ENCODE results near the gene ARAP1. TPM values are rescaled to one million over a fixed set of nuclear protein-coding genes. Genes with fewer than 3 reads are reported as not detected.
A peak's percentile ranks its signal among the peaks of the same experiment; 100 is the strongest.

Gene ARAP1
- total RNA-seq, 2 experiments from 2014 or later = 65.7 to 69.8 TPM

- no peak for ATAC-seq (ENCODE audit: poor library complexity)
- H3K36me3 ChIP-seq (ENCODE audit: insufficient read depth, low read length) = no peaks in the 10 kb centered on the region
- H3K4me3 ChIP-seq (ENCODE audit: low read length) = no peak overlapping the region
- H3K27me3 ChIP-seq (ENCODE audit: control insufficient read depth in 1 of 2, insufficient read depth in 2 of 2, low read length in 2 of 2) = no peaks in the 10 kb centered on the region
- Mint-ChIP-seq H3K9me3 (no peaks in the 10 kb centered on the region), H3K27me3 (no peaks in the 10 kb centered on the region), H3K27ac (peak overlapping the region; percentile 2), H3K36me3 (ENCODE audit: low read depth) (no peaks in the 10 kb centered on the region), H3K4me1 (ENCODE audit: low read depth) (peaks cover 24% of the 10 kb centered on the region), H3K4me3 (peak overlapping the region; percentile 88)
- ChIA-PET POLR2A (interaction anchor here (0.8 kb wide), 1 partner anchor 14 kb away, joined by 4 read pairs; no protein-coding TSS in a partner anchor), CTCF (interaction anchor here (0.7 to 1.6 kb wide), 3 partner anchors 15 to 54 kb away, joined by 3 to 5 read pairs (median 3); partner anchors contain the start of gene STARD10)
- H3K9me3 ChIP-seq (ENCODE audit: control insufficient read depth in 1 of 2, insufficient read depth in 1 of 2, low read length in 2 of 2) = no peaks in the 10 kb centered on the region
- TF ChIP-seq CTCF (IDR thresholded peaks at IDR 0.05) = no peak
- no peak for DNase-seq
- intact Hi-C loops (cut with DNase I, micrococcal nuclease) = no loop called here
- peaks cover 48% of the 10 kb centered on the region for H3K4me1 ChIP-seq (ENCODE audit: insufficient read depth, low read length)
- H3K27ac ChIP-seq (ENCODE audit: low read depth in 1 of 2, low read length in 2 of 2) = no peak overlapping the region
Observed at GRCh38 chr11:72778535-72779494, 26.6 kb upstream of the ARAP1 start.

GRCh38 chr11:72777755-72778278, 25.6 kb upstream of the ARAP1 start:
- H3K4me3 ChIP-seq (ENCODE audit: low read length) = no peak overlapping the region
- H3K36me3 Mint-ChIP-seq (ENCODE audit: low read depth) = no peaks in the 10 kb centered on the region
- intact Hi-C loops (cut with DNase I, micrococcal nuclease) = no loop called here
- peak overlapping the region; percentile 42 for H3K4me3 Mint-ChIP-seq
- H3K27me3 ChIP-seq (ENCODE audit: control insufficient read depth in 1 of 2, insufficient read depth in 2 of 2, low read length in 2 of 2) = no peaks in the 10 kb centered on the region
- no peaks in the 10 kb centered on the region for H3K27me3 Mint-ChIP-seq
- DNase-seq (no peak), ATAC-seq (ENCODE audit: poor library complexity) (no peak)
- H3K4me1 Mint-ChIP-seq (ENCODE audit: low read depth) = peaks cover 22% of the 10 kb centered on the region
- no peak overlapping the region for H3K27ac ChIP-seq (ENCODE audit: low read depth in 1 of 2, low read length in 2 of 2)
- H3K36me3 ChIP-seq (ENCODE audit: insufficient read depth, low read length) = no peaks in the 10 kb centered on the region
- no peaks in the 10 kb centered on the region for H3K9me3 ChIP-seq (ENCODE audit: control insufficient read depth in 1 of 2, insufficient read depth in 1 of 2, low read length in 2 of 2)
- CTCF ChIA-PET = interaction anchor here (1.6 kb wide), 1 partner anchor 53 kb away, joined by 5 read pairs; no protein-coding TSS in a partner anchor
- peaks cover 48% of the 10 kb centered on the region for H3K4me1 ChIP-seq (ENCODE audit: insufficient read depth, low read length)
- H3K27ac Mint-ChIP-seq = no peak overlapping the region
- TF ChIP-seq CTCF (IDR thresholded peaks at IDR 0.05) = no peak
- H3K9me3 Mint-ChIP-seq = no peaks in the 10 kb centered on the region
- POLR2A ChIA-PET = interaction anchor here (0.8 kb wide), 1 partner anchor 15 kb away, joined by 4 read pairs; no protein-coding TSS in a partner anchor

GRCh38 chr11:72776844-72777754, 24.9 kb upstream of the ARAP1 start:
- POLR2A ChIA-PET = no interaction called here
- no peaks in the 10 kb centered on the region for H3K27me3 Mint-ChIP-seq
- no peak overlapping the region for H3K4me3 Mint-ChIP-seq
- H3K27ac Mint-ChIP-seq = no peak overlapping the region
- TF ChIP-seq CTCF (IDR thresholded peaks at IDR 0.05) = no peak
- ATAC-seq (ENCODE audit: poor library complexity) (no peak), DNase-seq (no peak)
- Histone ChIP-seq H3K36me3 (ENCODE audit: insufficient read depth, low read length) (no peaks in the 10 kb centered on the region), H3K9me3 (ENCODE audit: control insufficient read depth in 1 of 2, insufficient read depth in 1 of 2, low read length in 2 of 2) (no peaks in the 10 kb centered on the region), H3K4me3 (ENCODE audit: low read length) (no peak overlapping the region), H3K27ac (ENCODE audit: low read depth in 1 of 2, low read length in 2 of 2) (no peak overlapping the region), H3K4me1 (ENCODE audit: insufficient read depth, low read length) (peaks cover 42% of the 10 kb centered on the region), H3K27me3 (ENCODE audit: control insufficient read depth in 1 of 2, insufficient read depth in 2 of 2, low read length in 2 of 2) (no peaks in the 10 kb centered on the region)
- intact Hi-C loops (cut with DNase I, micrococcal nuclease) = no loop called here
- H3K36me3 Mint-ChIP-seq (ENCODE audit: low read depth) = no peaks in the 10 kb centered on the region
- H3K9me3 Mint-ChIP-seq = no peaks in the 10 kb centered on the region
- H3K4me1 Mint-ChIP-seq (ENCODE audit: low read depth) = peaks cover 15% of the 10 kb centered on the region
- CTCF ChIA-PET = no interaction called here

Data from CD4-positive, alpha-beta T cell (primary cell).